Loucy (cell line): ENCODE data around the gene UVSSA.

Experiments used
- CTCF ChIP-seq: fragments of 200-600 bp; sonication (generic); conservative IDR thresholded peaks from 2 replicates; pipeline ENCODE4 v1.5.1; 2014; ENCODE audit warnings: mild to moderate bottlenecking, antibody characterized with exemption, low read length
- EZH2phosphoT487 ChIP-seq: fragments of 200-600 bp; IDR thresholded peaks from 2 replicates; pipeline ENCODE4 v1.6.1; 2018; ENCODE audit warnings: antibody characterized with exemption, mild to moderate bottlenecking, moderate library complexity, borderline replicate concordance

GRCh38 chr4:1373892-1374705 lies 27.1 kb downstream of the UVSSA start:
- no peak for TF ChIP-seq CTCF
- no peak for TF ChIP-seq EZH2phosphoT487
